Body of pancreas (tissue), 4 donors: ENCODE measurements around the gene CDC14B. TPM values are rescaled to one million over a fixed set of nuclear protein-coding genes. Genes with fewer than 3 reads are reported as not detected.

ENCODE experiments used
- ATAC-seq: fragments of 150-250 bp; one replicate; pipeline ENCODE4 v1.9.1; 2016
- DNase-seq, 4 donors: peaks; one replicate each; pipeline ENCODE4 v3.0.0-alpha.2; 2019
- H3K27ac ChIP-seq, 4 donors: fragments of 200-600 bp; sonication (generic); 1 replicate in 3 of 4; 2 replicates in 1 of 4; pipeline versions ENCODE4 v1.5.1 to v1.6.1; 2016 to 2019; ENCODE audit warnings: mild to moderate bottlenecking in 1 of 4, mixed read lengths in 1 of 4, moderate library complexity in 1 of 4
- H3K27me3 ChIP-seq, 2 donors: fragments of 200-600 bp; sonication (generic); one replicate each; pipeline ENCODE4 v1.6.0; 2016; ENCODE audit warnings: mild to moderate bottlenecking in 1 of 2
- H3K36me3 ChIP-seq, 2 donors: fragments of 200-600 bp; sonication (generic); replicated peaks in 1 of 2; 2 replicates each; pipeline ENCODE4 v1.5.1; 2016; ENCODE audit warnings: low read depth in 2 of 2; ENCODE audit not compliant: insufficient read depth in 1 of 2
- H3K4me1 ChIP-seq: fragments of 200-600 bp; sonication (generic); one replicate; pipeline ENCODE4 v1.6.0; 2016
- H3K4me3 ChIP-seq, 2 donors: fragments of 200-600 bp; sonication (generic); 1 replicate in 1 of 2; 2 replicates in 1 of 2; pipeline ENCODE4 v1.5.1; 2016 to 2019
- H3K9me3 ChIP-seq, 3 donors: fragments of 200-600 bp; sonication (generic); 1 replicate in 2 of 3; 2 replicates in 1 of 3; pipeline ENCODE4 v1.5.1; 2016
- CTCF ChIP-seq, 7 experiments: fragments of 450-650 bp in 4 of 7; fragments of 200-600 bp in 3 of 7; sonication (generic) in 3 of 7; IDR thresholded peaks; one replicate each; pipeline ENCODE4 v1.5.1; 2016 to 2019; ENCODE audit warnings: antibody characterized with exemption in 7 of 7
- POLR2A ChIP-seq, 3 donors: fragments of 450-650 bp; IDR thresholded peaks; one replicate each; pipeline ENCODE4 v1.6.1; 2016; ENCODE audit warnings: antibody characterized with exemption in 3 of 3, mild to moderate bottlenecking in 2 of 3
- WGBS, 2 donors: methylation state at CpG; one replicate each; pipeline ENCODE4 v1.1.5; 2017; 5-methylcytosine and 5-hydroxymethylcytosine counted together
- intact Hi-C: fragments of 100-400 bp; cut with DNase I; formaldehyde crosslinking; loops from one replicate; pipeline ENCODE4 v1.15.1; 2023
- total RNA-seq, 2 donors: library from RNA; depleted of rRNA; stranded (reverse); fragments of >200 nt; gene quantifications; one replicate each; pipeline ENCODE4 v1.1.0, GENCODE V29; 2016

The CDC14B gene
- total RNA-seq, 2 donors from 2014 or later = 10.9 to 16.1 TPM

DNA sequence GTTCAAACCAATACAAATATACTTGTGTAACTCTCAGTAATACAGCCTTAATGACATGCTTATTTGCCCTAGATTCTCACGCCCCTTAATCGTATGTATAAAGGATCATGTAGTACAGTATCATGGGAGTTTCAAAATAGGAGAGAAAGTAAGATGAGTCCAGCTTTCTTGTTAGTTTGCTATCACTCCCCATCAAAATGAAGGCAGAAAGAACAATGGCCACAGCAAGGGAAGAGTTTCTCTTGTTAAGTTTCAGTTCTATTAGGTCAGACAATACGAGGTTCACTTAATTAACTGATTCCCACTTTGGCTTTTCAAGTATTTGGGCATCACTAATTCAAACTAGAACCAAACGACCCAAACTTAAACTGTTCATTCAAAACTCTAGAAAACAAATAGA lies 55.4 kb downstream of the CDC14B start:
- no peak for DNase-seq
- 71 to 74% methylated on average over 4 of the region's 4 CpGs for WGBS, 2 donors
- H3K27ac ChIP-seq = no peak overlapping the region
- no peaks in the 10 kb centered on the region for H3K27me3 ChIP-seq
- intact Hi-C loops = no loop called here
- no peaks in the 10 kb centered on the region for H3K9me3 ChIP-seq
- no peak overlapping the region for H3K4me3 ChIP-seq
- ATAC-seq = no peak
- TF ChIP-seq CTCF (IDR thresholded peaks at IDR 0.05) (no peak), POLR2A (IDR thresholded peaks at IDR 0.05) (no peak)
- H3K36me3 ChIP-seq = peaks cover 0 to 3% of the 10 kb centered on the region in 2 donors
- peaks cover 5% of the 10 kb centered on the region for H3K4me1 ChIP-seq

GRCh38 chr9:96559339-96559943 lies 60.2 kb downstream of the CDC14B start:
- no peak overlapping the region for H3K4me3 ChIP-seq
- WGBS, 2 donors = 87 to 92% methylated on average over 6 of the region's 6 CpGs
- ATAC-seq = no peak
- TF ChIP-seq POLR2A (IDR thresholded peaks at IDR 0.05) (no peak), CTCF (IDR thresholded peaks at IDR 0.05) (no peak)
- no peaks in the 10 kb centered on the region for H3K9me3 ChIP-seq
- intact Hi-C loops = no loop called here
- peaks cover 0 to 3% of the 10 kb centered on the region in 2 donors for H3K36me3 ChIP-seq
- no peaks in the 10 kb centered on the region for H3K4me1 ChIP-seq
- H3K27ac ChIP-seq = no peak overlapping the region
- DNase-seq = no peak
- no peaks in the 10 kb centered on the region for H3K27me3 ChIP-seq

DNA sequence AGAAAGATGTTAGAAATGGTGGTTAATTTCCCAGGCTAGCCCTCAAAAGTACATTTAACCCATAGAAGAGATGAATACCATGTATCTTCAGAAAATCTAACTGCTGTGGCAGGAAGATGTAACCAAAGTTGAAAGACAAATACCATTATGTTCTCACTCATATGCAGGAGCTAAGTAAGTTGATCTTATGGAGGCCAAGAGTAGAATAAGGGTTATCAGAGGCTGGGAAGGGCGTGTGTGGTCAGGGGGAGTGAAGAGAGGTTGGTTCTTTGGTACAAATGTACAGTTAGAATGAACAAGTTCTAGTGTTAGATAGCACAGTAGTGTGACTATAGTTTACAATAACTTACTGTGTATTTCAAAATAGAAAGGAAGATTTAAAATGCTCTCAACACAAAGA lies 61.7 kb downstream of the CDC14B start:
- Histone ChIP-seq H3K4me3 (no peak overlapping the region), H3K27me3 (no peaks in the 10 kb centered on the region), H3K36me3 (peaks cover 0 to 3% of the 10 kb centered on the region in 2 donors), H3K4me1 (no peaks in the 10 kb centered on the region), H3K9me3 (no peaks in the 10 kb centered on the region), H3K27ac (no peak overlapping the region)
- ATAC-seq (no peak), DNase-seq (no peak)
- TF ChIP-seq POLR2A (IDR thresholded peaks at IDR 0.05) = no peak
- TF ChIP-seq CTCF (IDR thresholded peaks at IDR 0.05) = no peak
- WGBS, 2 donors = 81 to 90% methylated on average over 1 of the region's 1 CpG
- intact Hi-C loops = no loop called here

DNA sequence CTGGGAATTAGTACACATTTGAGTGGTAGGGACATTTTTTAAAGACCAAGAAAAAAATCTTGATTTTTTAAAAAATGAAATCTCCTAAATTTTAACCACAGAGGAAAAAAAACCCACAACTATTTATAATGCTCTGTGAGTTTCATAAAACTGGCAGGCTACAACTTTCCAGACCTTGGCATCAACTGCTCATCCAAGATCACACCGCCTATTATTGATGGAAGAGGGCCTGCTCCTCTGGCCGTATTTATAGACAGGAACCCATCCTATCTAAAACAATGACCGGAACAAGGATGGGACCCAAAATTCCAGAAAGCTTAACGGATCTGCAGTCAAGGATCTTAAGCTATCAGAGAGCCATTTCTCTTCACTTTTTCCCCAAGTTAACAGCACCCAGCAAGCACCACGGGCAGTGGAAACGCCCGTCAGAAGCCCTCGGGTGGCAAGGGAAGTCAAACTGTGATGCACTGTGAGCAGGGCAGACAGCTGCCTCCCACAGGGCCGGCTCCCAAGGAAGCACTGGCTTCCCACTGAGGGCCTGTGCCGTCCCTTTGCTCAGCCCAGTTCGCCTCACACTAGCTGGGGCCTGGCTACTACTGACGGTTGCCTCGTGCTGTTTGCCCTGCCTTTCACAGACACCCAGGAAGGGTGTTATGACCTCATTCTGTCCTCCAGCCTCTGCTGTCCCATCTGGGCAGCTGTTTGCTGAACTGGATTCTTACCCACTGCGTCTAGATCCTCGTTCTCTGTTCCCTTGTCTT lies 62.8 kb downstream of the CDC14B start:
- TF ChIP-seq POLR2A (IDR thresholded peaks at IDR 0.05) (no peak), CTCF (IDR thresholded peaks at IDR 0.05) (no peak)
- peak; percentile 18 for ATAC-seq
- intact Hi-C loops = no loop called here
- Histone ChIP-seq H3K4me1 (no peaks in the 10 kb centered on the region), H3K27ac (peak overlapping the region in 1 of 4 donors; percentile 36), H3K27me3 (no peaks in the 10 kb centered on the region), H3K36me3 (peaks cover 0 to 3% of the 10 kb centered on the region in 2 donors), H3K4me3 (no peak overlapping the region), H3K9me3 (no peaks in the 10 kb centered on the region)
- no peak for DNase-seq
- 78 to 84% methylated on average over 14 to 15 of the region's 15 CpGs for WGBS, 2 donors
